ENCODE results near the gene GNG12.

GNG12 gene

DNA sequence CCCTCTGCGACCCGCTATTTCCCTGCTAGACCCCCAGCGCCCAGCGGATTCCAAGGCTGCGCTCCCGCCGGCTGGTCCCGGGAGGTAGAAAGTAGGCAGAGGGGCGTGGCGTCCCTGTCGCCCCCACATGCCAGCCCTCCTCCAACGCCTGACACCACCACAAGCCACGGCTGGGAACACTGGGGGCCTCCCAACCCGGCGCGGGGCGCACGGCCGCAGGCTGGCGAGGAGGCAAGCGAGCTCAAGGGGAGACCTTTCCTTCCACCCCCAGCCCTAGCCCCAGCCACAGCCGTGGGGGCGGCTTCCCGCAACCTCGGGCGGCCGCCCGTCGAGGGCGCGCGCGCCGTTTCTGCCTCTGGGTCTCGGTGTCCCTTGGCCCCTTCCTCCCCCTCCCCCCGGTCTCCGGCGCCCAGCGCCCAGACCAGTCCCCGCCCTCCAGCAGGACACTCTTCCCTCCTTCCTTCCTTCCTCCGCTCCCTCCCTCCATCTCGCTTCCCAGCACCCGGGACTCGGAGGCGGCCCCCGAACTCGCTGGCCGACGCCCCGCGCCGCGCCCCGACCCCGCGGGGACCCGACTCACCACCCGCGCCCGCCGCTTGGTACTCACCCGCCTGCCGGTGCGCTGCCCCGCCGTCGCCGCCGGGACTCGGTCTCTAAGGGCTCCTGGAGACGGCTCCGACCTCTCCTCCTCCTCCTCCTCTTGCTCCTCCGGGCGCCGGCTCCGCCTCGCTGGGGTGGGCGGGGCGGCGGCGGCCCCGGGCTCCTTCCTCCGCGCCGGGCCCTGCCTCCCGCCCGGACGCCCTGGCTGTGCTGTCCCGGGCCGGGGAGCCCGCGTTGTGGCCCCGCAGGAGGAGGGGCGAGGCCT lies at the start of gene GNG12:
Gene GNG12 (minus strand): TSS at position 731 of the 865 bp plus-strand sequence. CDS start 125,781 bp downstream, outside the sequence.
- DNase-seq: peak; percentile 38
- in situ Hi-C loops (cut with MboI; ENCODE audit: low pct_unique_long_range_greater_than_20kb, low sequenced_read_pairs): no loop called here

DNA sequence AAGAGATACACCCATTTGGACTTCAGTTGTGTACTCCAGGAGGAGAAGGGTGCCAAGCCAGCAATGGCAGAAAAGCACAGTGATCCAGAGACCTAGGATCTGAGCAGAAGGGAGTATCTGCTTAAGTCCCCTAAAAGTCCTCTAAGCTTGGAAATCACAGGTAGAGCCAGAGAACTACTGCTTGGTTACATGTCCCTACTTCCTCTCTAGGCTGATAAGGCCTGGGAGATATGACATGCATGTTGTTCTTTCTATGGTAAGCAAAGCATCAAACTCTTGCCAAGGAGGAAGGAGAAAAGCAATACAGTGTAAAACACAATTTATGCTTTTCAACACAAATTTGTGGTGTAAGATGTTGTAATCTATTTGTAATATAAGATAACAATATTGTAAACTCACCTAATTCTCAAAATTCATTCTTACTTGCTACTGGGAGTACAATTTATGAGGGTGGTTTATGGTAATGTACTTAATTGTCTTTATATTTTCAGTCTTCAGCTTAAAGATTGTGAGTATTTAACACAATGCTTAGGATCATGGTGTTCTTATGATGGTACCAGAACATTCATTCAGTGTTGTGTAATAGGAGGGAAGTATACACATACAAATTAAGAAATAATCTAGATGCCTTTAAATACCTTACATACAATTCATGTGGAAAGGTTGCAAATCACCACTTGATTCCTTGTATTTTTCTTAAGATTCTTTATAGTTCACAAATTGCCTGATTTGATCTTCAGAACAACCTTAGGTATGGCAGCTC lies 49.1 kb upstream of the GNG12 start:
- no peak for DNase-seq

DNA sequence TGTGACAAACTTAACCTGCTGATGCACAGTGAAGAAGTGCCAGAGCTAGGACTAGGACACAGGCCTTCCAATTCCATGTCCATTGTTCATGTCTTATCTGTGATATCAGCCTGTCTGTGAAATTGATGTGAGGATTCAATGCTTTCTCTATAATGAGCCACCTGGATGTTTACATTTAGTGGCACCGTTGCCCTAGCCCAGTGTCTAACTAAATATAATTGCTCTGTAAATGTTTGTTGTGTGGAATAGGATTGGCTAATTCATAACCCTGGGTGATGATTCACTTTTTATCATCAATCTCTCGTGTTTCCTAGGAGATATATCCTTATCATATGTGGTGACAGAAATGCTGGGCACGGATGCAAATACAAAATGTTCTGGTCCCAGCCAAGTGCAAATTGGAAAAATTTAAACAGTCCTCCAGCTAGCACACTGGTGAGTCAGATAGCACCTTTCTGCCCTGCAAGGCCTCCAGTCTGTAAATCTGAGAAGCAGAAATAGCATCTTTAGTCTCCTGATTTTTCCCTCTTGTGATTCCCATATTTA lies 46.9 kb upstream of the GNG12 start:
- in situ Hi-C loops (cut with MboI; ENCODE audit: low pct_unique_long_range_greater_than_20kb, low sequenced_read_pairs): no loop called here
- no peak for DNase-seq

More for the DNA sequence above, 49.1 kb upstream of the GNG12 start:
- in situ Hi-C loops (cut with MboI; ENCODE audit: low pct_unique_long_range_greater_than_20kb, low sequenced_read_pairs): no loop called here

DNA sequence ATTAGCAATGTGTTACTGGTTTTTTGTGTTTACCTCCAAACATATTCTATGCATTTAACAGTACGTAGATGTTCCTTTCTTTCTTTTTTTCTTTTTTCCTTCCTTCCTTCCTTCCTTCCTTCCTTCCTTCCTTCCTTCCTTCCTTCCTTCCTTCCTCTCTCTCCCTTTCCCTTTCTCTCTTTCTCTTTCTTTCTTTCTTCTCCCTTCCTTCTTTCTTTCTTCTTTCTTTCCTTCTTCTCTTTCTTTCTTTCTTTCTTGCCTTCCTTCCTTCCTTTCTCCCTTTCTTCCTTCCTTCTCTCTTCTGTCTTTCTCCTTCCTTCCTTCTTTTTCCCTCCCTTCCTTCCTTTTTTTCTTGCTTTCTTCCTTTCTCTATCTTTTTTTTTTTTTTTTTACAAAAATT lies 46.2 kb upstream of the GNG12 start:
- in situ Hi-C loops (cut with MboI; ENCODE audit: low pct_unique_long_range_greater_than_20kb, low sequenced_read_pairs): no loop called here
- no peak for DNase-seq

DNA sequence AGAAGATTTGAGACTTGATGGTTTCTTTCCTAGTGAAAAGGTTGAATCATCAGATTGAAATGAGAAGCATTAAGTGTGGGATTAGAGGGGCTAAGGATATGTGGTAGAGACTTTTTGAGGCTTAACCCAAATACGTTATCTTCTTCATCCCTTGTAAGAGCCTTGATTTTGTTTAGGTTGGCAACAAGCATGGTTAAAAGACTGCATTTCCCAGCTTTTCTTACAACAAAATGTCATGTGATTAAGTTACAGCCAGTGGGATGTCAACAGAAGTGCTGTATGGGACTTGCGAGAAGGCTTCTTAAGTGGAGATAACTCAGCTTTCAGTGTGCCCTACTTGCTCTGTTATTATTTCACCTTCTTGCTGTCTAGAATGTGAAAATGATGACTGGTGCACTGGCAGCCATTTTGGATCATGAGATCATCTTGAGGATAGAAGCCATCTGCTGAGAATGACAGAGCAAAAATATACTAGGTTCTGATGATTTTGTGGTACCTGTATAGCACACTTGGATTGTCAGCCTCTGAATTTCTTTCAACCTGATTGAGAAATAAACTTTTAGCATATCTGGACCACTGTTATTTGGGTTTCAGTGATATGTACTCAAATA lies 41.3 kb upstream of the GNG12 start:
- in situ Hi-C loops (cut with MboI; ENCODE audit: low pct_unique_long_range_greater_than_20kb, low sequenced_read_pairs): no loop called here
- DNase-seq: no peak

DNA sequence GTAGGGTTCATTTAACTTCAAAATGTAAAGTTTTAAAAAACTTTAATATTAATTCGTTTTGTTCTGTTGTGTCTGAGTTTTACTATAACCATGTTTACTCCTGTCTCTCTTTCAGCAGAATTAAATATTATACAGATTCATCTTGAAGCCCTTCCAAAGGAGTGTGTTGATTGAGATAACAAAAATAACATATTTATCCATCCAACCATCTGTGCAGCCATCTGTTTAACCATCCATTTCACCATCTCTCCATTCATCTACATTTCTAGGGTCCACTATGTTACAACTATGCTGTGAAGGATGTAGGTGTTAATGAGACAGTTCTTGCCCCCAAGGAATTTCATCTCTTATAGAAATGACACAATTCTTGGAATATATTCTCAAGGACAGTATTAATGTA lies 36.0 kb upstream of the GNG12 start:
- in situ Hi-C loops (cut with MboI; ENCODE audit: low pct_unique_long_range_greater_than_20kb, low sequenced_read_pairs): no loop called here

DNA sequence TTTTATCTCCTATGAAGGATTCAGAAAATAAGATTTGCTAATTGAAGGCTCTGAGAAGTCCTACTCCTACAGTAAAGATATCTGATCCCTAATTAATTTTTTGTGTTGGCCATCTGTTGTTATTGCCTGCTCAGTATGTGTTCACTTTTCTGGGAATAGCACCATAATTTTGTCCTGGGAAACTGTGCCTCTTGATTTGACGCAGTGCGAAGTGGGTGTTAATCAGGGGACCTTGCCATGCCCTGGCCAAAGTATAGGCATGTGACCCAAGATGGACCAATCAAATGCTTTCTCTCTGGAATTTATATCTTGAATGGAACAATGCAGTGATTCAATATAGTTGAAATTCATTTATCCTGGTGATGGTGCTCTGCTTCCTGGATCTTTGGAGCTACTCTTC lies 30.4 kb upstream of the GNG12 start:
- in situ Hi-C loops (cut with MboI; ENCODE audit: low pct_unique_long_range_greater_than_20kb, low sequenced_read_pairs): no loop called here

More for the DNA sequence above, 36.0 kb upstream of the GNG12 start:
- DNase-seq: no peak

DNA sequence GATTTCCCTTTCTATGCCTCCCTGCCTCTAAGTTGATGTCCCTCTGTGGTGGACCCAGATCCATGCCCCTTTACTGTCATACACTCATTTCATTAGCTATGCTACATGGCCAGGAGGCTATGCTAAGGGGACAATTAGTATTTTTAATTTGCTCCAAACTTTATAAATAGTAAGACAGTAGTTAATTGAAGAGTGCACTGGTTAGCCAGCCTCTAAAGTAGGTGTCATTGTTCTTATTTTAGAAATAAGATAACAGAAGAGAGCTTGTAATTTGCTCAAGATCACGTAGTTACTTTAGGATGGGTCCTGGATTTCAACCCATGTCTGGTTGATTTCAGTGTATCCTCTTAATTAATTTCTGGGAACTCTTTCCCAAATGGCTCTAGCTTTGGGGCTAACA lies 29.4 kb upstream of the GNG12 start:
- no peak for DNase-seq
- in situ Hi-C loops (cut with MboI; ENCODE audit: low pct_unique_long_range_greater_than_20kb, low sequenced_read_pairs): no loop called here

More for the DNA sequence above, 30.4 kb upstream of the GNG12 start:
- no peak for DNase-seq

DNA sequence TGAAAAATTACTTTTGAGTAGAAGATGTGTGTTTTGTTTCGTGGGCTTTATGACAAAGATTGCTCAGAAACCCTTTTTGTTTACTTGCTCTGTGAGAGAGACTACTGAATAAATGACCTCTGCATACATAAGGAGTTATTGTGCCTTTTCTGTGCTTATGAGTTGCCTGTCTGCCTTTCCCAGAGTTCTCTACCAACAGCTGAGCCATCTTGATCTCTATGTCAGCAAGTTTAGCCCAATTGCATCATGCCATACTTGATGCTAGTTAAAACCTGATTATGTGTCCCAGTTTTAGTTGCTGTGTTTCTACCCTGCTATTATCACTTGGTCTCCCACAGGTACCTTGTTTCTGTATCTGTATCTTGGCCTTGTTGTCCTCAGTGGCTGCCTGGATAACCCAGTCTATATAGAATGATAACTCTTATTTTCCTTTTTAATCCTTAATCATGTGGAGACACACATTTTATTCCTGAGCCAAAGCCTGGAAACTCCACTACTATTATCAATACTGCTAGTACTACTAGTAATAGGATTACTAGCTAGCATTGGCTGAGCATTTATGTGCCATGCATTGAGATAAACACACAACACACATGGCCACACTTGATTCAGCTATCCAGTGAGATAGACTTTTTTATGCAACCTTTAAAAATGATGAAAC lies 28.7 kb upstream of the GNG12 start:
- in situ Hi-C loops (cut with MboI; ENCODE audit: low pct_unique_long_range_greater_than_20kb, low sequenced_read_pairs): no loop called here
- DNase-seq: no peak

DNA sequence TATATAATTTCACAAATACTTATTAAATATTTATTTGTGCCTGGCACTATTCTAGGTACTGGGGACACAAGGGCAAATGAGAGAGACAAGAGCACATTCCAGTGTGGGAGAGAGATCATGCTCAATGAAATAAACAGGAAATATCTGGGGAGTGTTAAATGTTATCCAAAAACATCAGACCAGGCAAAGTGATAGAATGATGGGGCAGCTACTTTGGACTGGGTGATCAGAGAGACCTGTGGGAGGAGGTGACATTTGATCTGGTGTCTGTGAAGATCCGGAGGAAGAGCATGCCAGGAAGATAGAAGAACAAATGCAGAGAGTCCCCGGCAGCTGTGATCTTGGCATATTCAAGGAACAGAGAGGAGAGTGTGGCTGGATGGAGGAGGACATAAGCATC lies 27.5 kb upstream of the GNG12 start:
- no peak for DNase-seq
- in situ Hi-C loops (cut with MboI; ENCODE audit: low pct_unique_long_range_greater_than_20kb, low sequenced_read_pairs): no loop called here

DNA sequence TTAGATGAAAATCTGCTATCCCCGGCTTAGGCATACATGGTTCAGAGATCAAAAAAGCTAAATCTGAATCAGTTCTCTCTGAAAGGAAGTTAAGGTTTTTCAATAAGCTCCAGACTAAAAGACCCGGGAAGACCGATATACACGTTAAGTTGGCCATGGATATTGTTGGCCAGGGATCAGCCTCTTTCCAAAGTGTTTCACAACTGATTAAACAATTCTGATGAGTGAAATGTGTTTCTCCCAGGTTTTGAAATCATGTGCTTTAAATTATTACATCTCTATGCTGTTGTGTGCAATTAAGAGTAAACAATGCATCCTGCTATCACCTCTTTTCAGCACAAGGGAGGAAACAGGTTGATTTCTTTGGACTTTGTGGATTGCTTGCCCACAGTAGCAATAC lies 23.7 kb upstream of the GNG12 start:
- no peak for DNase-seq
- in situ Hi-C loops (cut with MboI; ENCODE audit: low pct_unique_long_range_greater_than_20kb, low sequenced_read_pairs): no loop called here

DNA sequence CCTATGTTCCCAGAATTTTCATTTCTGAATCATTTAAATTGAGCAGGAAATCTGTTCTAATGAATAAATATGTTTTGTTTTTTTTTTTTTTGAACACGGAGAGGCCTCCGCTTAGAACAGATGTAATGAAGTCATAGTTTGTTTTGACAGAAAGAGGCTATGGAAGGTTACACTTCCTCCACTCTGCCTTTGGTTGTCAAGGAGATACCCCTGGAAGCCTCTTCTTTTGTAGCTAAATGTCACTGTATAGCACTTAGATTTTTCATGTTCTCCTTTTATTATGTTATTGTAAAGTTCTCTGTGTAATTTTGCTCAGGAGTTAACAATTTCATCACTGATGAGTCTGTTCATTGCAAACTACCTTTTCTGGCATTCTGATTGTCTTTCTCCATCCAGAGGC lies 22.7 kb upstream of the GNG12 start:
- DNase-seq: no peak
- in situ Hi-C loops (cut with MboI; ENCODE audit: low pct_unique_long_range_greater_than_20kb, low sequenced_read_pairs): no loop called here

DNA sequence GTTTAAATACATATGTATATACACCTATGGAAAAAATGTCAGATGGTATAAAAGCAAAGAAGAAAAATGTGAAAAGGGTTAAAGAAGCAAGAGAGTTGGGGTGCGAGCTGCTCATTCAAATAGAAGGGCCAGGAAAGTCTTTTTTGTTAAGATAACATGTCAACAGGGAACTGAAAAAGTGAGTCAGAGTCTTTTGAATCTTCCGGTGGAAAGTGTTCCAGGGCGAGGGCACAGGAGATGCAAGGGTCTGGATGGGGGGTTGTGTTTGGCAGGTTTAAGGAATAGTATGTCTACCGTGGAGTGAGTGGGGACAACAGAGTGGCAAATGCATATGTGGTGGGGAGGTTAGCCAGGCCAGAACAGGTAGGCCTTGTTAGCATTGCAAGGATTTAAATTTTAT lies 22.2 kb upstream of the GNG12 start:
- in situ Hi-C loops (cut with MboI; ENCODE audit: low pct_unique_long_range_greater_than_20kb, low sequenced_read_pairs): no loop called here
- DNase-seq: no peak

DNA sequence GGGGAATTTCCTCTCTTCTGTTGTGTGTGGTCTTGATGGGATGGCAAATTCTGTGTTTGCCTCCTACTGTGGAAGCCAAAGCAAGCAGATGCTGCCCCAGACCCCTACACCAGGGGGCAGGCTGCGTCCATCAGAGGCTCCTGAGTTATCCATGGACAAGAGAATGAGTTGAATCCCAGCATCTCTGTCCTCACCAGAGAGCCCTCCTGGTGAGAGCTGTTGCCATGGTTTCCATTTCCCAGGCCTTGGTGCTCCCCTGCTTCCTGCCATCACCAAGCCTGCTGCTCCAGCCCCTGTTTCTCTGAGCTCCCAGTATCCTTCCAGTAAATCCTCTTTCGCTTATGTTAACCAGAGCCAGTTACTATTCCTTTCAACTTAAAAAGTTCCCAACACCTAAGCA lies 20.4 kb upstream of the GNG12 start:
- DNase-seq: peak; percentile 39
- in situ Hi-C loops (cut with MboI; ENCODE audit: low pct_unique_long_range_greater_than_20kb, low sequenced_read_pairs): no loop called here

DNA sequence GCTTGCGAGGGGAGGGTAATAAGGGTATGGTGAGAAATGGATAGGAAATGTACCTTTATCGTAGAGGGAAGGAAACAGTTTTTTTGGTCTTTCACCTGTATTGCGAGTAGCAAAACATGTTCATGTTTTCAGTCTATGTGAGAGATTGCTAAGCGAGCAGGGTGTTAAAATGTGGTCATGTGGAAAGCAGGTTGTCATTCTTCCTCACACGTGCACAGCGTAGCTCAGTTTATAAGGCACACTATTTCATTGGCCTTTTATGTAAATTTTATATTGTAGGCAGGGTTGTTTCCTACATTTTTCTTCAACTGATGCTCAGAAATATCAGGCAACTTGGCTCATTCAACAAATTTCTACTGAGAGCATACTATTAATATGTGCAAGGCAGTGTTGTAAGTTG lies 18.5 kb upstream of the GNG12 start:
- in situ Hi-C loops (cut with MboI; ENCODE audit: low pct_unique_long_range_greater_than_20kb, low sequenced_read_pairs): no loop called here
- no peak for DNase-seq

DNA sequence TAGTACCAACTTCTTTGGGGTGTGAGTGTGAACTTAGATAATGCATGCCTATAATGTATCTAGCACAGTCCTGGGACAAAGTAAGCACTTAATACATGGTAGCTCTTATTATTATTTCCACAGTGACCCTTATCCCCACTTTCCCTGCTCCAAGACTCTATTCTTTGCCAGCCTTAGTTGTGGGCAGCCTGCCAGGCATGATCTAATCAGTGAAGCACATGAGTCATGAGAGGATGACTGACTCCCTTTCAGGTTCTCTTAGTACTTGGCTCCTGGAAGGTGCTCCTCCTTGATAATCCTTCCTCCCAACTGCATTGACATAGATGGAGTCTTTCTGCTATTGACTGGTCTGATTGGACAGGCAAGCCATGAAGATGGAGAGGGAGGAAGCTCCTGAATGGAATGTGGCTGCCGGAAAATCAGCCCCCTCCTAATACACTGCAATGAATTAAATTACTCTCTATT lies 17.4 kb upstream of the GNG12 start:
- in situ Hi-C loops (cut with MboI; ENCODE audit: low pct_unique_long_range_greater_than_20kb, low sequenced_read_pairs): no loop called here
- DNase-seq: no peak

DNA sequence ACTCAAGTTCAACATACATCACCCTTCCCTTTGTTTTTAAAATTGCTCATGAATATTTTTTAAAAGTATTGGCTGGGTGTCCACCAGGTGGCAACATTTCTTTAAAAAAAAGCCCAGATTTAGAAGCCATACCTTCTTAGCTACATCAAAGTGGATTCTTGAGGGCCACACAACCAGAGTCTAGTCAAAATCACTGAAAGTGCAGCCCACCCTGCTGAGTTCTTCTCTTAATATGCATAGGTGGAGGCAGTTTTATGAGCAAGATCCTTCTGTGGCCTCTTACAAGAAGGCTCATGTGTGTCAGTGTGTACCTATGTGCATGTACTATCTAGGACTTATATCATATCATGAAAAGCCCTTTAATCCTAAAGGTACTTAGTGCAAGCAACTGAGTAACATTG lies 16.9 kb upstream of the GNG12 start:
- in situ Hi-C loops (cut with MboI; ENCODE audit: low pct_unique_long_range_greater_than_20kb, low sequenced_read_pairs): no loop called here
- peak; percentile 57 for DNase-seq

DNA sequence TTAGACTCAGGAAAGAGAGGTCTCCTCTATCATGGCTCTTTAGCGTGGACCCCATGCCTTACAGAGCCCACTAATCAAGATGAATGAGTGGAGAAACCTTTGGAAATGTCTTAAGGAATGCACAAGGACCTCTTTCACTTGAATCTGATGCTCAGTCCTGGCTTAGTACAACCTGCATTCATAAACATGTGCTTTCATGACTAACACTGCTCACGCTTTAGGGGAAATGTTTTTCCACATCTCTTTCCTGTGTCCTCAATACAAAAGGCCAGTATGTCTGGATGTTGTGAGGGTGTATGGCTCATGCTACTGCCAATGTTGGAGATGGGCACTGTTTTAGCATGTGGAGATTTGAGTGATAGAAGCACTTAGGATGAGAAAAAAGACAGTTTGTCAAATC lies 14.2 kb upstream of the GNG12 start:
- in situ Hi-C loops (cut with MboI; ENCODE audit: low pct_unique_long_range_greater_than_20kb, low sequenced_read_pairs): no loop called here
- DNase-seq: no peak

DNA sequence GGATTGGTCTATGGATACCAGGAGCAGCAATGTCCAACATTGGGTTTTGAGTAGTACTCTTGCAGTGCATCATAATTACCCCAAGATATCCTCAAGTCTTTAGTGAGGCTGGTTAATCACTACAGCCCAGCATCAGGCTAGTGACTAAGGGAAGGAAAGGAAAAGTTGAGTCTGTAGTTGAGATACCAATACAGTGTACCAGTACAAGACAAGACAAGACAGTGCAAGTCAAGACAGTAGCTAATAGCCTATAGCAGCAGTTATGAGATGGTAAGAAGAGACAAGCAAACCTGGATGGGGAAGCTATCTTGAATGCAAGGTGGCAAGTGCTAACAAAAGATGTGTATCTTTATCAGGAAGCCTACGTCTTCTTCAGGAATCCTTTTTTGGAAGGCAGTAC lies 13.3 kb upstream of the GNG12 start:
- DNase-seq: no peak
- in situ Hi-C loops (cut with MboI; ENCODE audit: low pct_unique_long_range_greater_than_20kb, low sequenced_read_pairs): no loop called here
